KOPT-K1 (cell line): ENCODE results near the gene ZNF180.

Experiments used
- H3K27ac ChIP-seq: fragments of 200-600 bp; sonication (generic); 2 replicates; pipeline ENCODE4 v1.5.1; 2016; ENCODE audit warnings: antibody characterized with exemption, mild to moderate bottlenecking, low read depth, low read length; ENCODE audit not compliant: poor library complexity, severe bottlenecking
- H3K36me3 ChIP-seq: fragments of 200-600 bp; sonication (generic); 2 replicates; pipeline ENCODE4 v1.5.1; 2017; ENCODE audit warnings: antibody characterized with exemption, mild to moderate bottlenecking, low read length, moderate library complexity; ENCODE audit not compliant: insufficient read depth
- H3K9me3 ChIP-seq: fragments of 200-600 bp; sonication (generic); 2 replicates; pipeline ENCODE4 v1.5.1; 2017; ENCODE audit warnings: antibody characterized with exemption, low read length, mild to moderate bottlenecking; ENCODE audit not compliant: insufficient read depth, poor library complexity, severe bottlenecking

Gene ZNF180

GRCh38 chr19:44447916-44448674 is 52.2 kb downstream of the ZNF180 start, which contains the start of gene ZNF229:
Gene ZNF229 (minus strand): TSS chr19:44448472. CDS start chr19:44442847, 5,625 bp downstream.
- no peak within 1 kb of the TSS for H3K27ac ChIP-seq
- H3K9me3 ChIP-seq, result peaks cover 29% of the 10 kb centered on the region

GRCh38 chr19:44438441-44438840 is 61.9 kb downstream of the ZNF180 start:
- Histone ChIP-seq H3K9me3 (peaks cover 8% of the 10 kb centered on the region), H3K36me3 (no peaks in the 10 kb centered on the region), H3K27ac (no peak overlapping the region)

More at GRCh38 chr19:44447916-44448674, 52.2 kb downstream of the ZNF180 start, which contains the start of gene ZNF229:
- no peaks in the 10 kb centered on the region for H3K36me3 ChIP-seq

DNA sequence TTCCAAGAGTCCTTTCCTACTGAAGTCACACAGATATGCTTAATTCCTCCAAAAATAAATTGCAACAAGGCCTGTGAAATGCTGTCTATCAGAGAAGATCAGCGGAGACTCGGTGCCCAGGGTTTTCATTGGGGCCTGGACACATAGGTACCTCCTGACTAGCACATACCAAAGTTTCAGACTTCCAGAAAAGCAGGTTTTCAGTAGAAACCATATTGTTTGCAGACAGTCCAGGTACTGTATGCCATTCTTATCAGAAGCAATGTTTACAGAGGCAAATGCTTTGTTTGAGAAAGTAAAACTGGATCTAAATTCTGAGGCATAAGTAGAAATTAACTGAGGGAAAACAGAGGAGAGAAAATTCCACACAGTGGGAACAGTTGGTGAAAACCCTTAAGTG is 64.9 kb downstream of the ZNF180 start:
- Histone ChIP-seq H3K9me3 (peaks cover 8% of the 10 kb centered on the region), H3K36me3 (no peaks in the 10 kb centered on the region), H3K27ac (no peak overlapping the region)

DNA sequence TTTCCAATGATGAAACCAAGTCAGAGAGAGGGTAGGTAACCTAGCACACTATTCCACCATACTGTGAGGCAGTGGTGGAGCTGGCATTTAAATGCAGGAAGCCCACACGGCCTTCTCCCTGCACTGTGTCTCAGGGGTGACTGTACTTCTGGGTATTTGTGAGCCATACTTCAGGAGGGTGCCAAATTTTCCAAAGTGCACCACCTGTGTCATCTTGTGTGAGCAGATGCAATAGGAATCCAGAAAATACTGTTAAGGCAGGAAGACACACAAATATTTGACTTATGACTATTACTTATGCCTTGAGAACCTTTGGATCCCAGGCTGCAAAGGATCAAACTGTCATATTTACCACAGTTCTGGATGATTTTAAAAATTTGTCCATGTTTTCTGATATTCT is 69.4 kb downstream of the ZNF180 start:
- Histone ChIP-seq H3K9me3 (peaks cover 24% of the 10 kb centered on the region), H3K27ac (no peak overlapping the region), H3K36me3 (no peaks in the 10 kb centered on the region)
